Thoracic aorta (tissue), 2 donors: ENCODE results near the gene A4GALT. TPM values are rescaled to one million over a fixed set of nuclear protein-coding genes. Genes with fewer than 3 reads are reported as not detected.
A peak's percentile ranks its signal among the peaks of the same experiment; 100 is the strongest.

Experiments
- ATAC-seq: fragments of 150-250 bp; one replicate; pipeline ENCODE4 v1.8.0; 2017; ENCODE audit warnings: low read depth; ENCODE audit not compliant: insufficient number of reproducible peaks, low FRiP score
- DNase-seq: peaks from one replicate; pipeline ENCODE4 v3.0.0-alpha.2; 2020; ENCODE audit warnings: low spot score
- H3K27ac ChIP-seq, 2 donors: fragments of 200-600 bp; sonication (generic); 1 replicate in 1 of 2; 2 replicates in 1 of 2; pipeline ENCODE4 v1.5.1; 2016; ENCODE audit warnings: mild to moderate bottlenecking in 2 of 2, moderate library complexity in 2 of 2
- H3K27me3 ChIP-seq: fragments of 200-600 bp; sonication (generic); replicated peaks from 2 replicates; pipeline ENCODE4 v1.6.0; 2016; ENCODE audit warnings: mild to moderate bottlenecking; ENCODE audit not compliant: insufficient read depth
- H3K36me3 ChIP-seq: fragments of 200-600 bp; sonication (generic); one replicate; pipeline ENCODE4 v1.5.1; 2016
- H3K4me1 ChIP-seq, 2 donors: fragments of 200-600 bp; sonication (generic); 1 replicate in 1 of 2; 2 replicates in 1 of 2; pipeline versions ENCODE4 v1.5.1 to v1.6.0; 2016; ENCODE audit warnings: low read depth in 2 of 2, mild to moderate bottlenecking in 1 of 2; ENCODE audit not compliant: control insufficient read depth in 1 of 2
- H3K4me3 ChIP-seq: fragments of 200-600 bp; sonication (generic); 2 replicates; pipeline ENCODE4 v1.5.1; 2016; ENCODE audit warnings: mild to moderate bottlenecking
- H3K9me3 ChIP-seq: fragments of 200-600 bp; sonication (generic); 2 replicates; pipeline ENCODE4 v1.5.1; 2016
- total RNA-seq, 2 donors: library from RNA; depleted of rRNA; stranded (reverse); fragments of >200 nt; gene quantifications; one replicate each; pipeline versions ENCODE4 v1.1.0 to v1.2.3, GENCODE V29; 2016
- TF ChIP-seq, protein P1 (sequence below): fragments of 200-600 bp; sonication (generic); IDR thresholded peaks from one replicate; pipeline ENCODE4 v1.5.1; 2019; ENCODE audit warnings: antibody characterized with exemption

Gene A4GALT
- total RNA-seq, 2 donors from 2014 or later: 68.4 to 77.3 TPM

DNA sequence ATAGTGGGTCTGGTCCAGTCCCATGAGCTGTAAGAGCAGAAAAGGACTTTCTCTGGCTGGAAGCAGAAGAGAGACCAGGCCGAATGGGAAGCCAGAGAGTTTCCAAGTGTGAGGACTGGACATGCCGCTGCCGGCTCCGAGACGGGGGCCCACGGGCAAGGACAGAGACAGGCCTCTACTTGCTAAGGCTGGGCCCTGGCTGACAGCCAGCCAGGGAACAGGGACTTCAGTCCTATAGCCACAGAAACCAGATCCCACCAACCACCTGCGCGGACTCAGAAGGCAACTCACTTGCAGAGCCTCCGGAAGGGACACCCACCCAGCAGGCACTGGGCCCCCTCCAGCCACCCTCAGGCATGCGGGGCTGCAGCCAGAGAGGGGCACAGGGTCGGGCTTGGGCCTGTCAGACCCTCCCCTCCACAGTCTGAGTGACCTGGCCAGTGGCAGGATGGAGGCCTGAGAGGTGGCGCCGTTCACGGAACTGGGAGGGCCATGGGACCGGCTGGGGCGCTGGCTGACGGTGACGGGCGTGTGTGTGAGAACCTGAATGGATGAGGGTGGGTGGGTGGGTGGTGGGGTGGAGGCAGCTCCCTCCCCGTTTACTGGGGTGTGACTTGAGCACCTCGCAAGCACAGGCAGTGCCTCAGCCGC, 47.8 kb upstream of the A4GALT start:
- Histone ChIP-seq H3K36me3 (no peaks in the 10 kb centered on the region), H3K27ac (no peak overlapping the region), H3K27me3 (no peaks in the 10 kb centered on the region), H3K4me1 (peaks cover 4 to 14% of the 10 kb centered on the region in 2 donors), H3K9me3 (no peaks in the 10 kb centered on the region), H3K4me3 (no peak overlapping the region)
- no peak for ATAC-seq
- TF ChIP-seq, protein P1, sequence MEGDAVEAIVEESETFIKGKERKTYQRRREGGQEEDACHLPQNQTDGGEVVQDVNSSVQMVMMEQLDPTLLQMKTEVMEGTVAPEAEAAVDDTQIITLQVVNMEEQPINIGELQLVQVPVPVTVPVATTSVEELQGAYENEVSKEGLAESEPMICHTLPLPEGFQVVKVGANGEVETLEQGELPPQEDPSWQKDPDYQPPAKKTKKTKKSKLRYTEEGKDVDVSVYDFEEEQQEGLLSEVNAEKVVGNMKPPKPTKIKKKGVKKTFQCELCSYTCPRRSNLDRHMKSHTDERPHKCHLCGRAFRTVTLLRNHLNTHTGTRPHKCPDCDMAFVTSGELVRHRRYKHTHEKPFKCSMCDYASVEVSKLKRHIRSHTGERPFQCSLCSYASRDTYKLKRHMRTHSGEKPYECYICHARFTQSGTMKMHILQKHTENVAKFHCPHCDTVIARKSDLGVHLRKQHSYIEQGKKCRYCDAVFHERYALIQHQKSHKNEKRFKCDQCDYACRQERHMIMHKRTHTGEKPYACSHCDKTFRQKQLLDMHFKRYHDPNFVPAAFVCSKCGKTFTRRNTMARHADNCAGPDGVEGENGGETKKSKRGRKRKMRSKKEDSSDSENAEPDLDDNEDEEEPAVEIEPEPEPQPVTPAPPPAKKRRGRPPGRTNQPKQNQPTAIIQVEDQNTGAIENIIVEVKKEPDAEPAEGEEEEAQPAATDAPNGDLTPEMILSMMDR: no peak
- DNase-seq: no peak

DNA sequence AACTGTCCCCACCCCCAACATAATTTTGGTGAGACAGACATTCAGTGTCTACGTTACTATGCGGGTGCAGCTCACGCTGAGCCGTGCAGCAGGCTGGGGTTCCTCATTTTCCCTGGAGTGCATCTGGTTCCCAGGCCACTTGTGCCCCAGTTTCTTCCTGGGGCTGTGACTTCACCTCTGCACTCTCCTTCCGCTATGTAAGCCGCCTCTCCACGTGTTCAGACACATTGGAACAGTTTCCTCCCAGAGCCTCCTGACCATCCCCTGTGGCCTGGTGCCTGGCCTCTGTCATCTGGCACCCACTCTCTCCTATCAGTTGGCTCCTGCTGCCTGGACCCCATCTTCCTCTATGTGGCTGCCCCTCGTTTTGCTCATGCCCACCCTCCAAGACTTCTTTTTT, 46.2 kb upstream of the A4GALT start:
- TF ChIP-seq, protein P1: no peak
- no peaks in the 10 kb centered on the region for H3K27me3 ChIP-seq
- DNase-seq (no peak), ATAC-seq (no peak)
- peaks cover 4 to 14% of the 10 kb centered on the region in 2 donors for H3K4me1 ChIP-seq
- H3K9me3 ChIP-seq: no peaks in the 10 kb centered on the region
- no peak overlapping the region for H3K27ac ChIP-seq
- H3K4me3 ChIP-seq: no peak overlapping the region
- H3K36me3 ChIP-seq: no peaks in the 10 kb centered on the region

DNA sequence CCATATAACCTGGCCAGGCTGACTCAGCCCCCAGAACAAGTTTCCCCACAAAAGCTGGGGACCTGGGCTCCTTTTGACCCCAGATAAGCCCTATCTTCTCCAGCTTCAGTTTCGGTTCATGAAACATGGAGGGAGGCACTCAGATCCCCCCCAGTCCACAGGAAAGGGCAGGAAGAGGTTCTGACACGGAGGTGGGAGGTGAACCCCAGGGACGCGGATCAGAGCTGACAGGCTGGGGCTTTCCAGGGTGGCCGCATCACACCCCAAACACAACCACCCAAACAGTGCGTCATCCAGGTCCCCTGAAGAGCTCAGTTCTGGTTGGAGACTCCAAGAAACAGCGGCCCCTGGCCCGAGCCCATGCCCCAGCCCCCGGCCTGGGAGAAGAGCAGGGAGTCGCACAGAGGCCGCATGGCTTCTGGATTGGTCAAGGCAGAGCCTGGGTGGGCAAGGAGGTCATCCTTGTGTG, 44.3 kb upstream of the A4GALT start:
- no peak overlapping the region for H3K4me3 ChIP-seq
- no peaks in the 10 kb centered on the region for H3K27me3 ChIP-seq
- TF ChIP-seq, protein P1: no peak
- H3K27ac ChIP-seq: no peak overlapping the region
- peaks cover 4 to 7% of the 10 kb centered on the region in 2 donors for H3K4me1 ChIP-seq
- H3K9me3 ChIP-seq: no peaks in the 10 kb centered on the region
- DNase-seq (no peak), ATAC-seq (no peak)
- H3K36me3 ChIP-seq: no peaks in the 10 kb centered on the region

DNA sequence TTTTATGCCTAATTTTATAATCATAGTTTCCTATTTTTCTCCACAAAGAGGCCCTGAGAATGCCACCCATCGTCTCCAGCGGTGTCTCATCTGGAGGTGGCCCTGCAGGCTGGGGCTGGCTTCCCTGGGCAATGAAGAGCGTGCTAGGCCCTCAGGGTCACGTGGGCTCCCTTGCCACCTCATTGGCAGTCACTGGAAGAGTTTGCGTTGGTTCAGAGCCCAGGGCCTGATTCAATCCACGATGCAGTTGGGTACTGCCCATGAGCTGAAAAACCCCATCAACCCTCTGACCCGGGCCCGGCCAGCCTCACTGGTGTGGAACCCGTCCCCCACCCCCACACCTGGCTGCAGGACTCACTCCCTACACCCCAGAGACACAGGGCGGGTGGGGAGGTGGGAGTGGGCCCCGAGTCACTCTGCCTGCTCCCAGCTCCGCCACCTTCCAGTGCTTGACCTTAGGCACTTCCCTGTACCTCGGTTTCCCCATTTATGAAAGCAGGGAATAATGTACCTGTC, 43.4 kb upstream of the A4GALT start:
- peak; percentile 48 for ATAC-seq
- TF ChIP-seq, protein P1: no peak
- no peaks in the 10 kb centered on the region for H3K27me3 ChIP-seq
- no peak for DNase-seq
- H3K9me3 ChIP-seq: no peaks in the 10 kb centered on the region
- H3K27ac ChIP-seq: no peak overlapping the region
- peaks cover 0 to 4% of the 10 kb centered on the region in 2 donors for H3K4me1 ChIP-seq
- no peak overlapping the region for H3K4me3 ChIP-seq
- no peaks in the 10 kb centered on the region for H3K36me3 ChIP-seq

DNA sequence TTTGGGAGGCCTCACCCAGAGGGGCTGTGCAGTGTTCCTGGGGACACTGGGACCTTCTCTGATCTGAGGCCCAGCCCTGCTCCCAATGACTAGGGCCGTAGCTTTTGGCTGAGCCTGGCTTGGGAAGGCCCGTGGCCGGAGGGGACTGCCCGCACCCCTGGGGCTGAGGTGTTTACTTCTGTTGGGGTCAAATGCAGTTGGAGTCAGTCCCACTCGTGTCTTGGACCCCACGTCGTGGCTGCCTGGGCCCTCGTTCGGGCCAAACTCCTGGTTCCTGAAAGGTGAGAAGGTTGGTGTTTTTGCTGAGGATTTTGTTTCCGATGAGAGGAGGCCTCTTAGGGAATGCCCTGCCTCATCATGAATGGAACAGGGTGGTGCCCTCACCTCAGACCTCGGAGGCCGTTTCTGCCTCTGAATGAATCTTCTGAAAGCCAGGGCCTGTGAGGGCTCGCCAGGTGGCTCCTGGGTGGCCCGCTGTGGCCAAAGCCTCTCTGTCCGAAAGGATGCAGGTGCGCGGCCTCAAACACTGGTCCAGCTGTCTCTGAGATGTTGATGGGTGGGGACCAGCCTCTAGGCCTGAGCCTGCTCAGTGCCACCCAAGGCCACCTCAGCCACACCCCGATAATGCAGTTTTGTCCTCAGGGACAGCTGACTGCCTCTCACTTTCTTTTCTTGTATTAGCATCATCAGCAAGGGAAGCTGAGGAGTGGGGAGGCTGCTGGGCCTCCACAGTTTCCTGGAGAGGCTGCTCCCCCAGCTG, 40.3 kb upstream of the A4GALT start:
- no peaks in the 10 kb centered on the region for H3K9me3 ChIP-seq
- H3K36me3 ChIP-seq: no peaks in the 10 kb centered on the region
- no peak overlapping the region for H3K4me3 ChIP-seq
- peaks cover 0 to 10% of the 10 kb centered on the region in 2 donors for H3K4me1 ChIP-seq
- no peaks in the 10 kb centered on the region for H3K27me3 ChIP-seq
- no peak for ATAC-seq
- no peak for DNase-seq
- no peak overlapping the region for H3K27ac ChIP-seq
- TF ChIP-seq, protein P1: no peak
